Measurements from ENCODE around the gene CPNE2.

GRCh38 chr16:57096793-57097192, 4.4 kb downstream of the CPNE2 start:
- TF ChIP-seq, protein P1, sequence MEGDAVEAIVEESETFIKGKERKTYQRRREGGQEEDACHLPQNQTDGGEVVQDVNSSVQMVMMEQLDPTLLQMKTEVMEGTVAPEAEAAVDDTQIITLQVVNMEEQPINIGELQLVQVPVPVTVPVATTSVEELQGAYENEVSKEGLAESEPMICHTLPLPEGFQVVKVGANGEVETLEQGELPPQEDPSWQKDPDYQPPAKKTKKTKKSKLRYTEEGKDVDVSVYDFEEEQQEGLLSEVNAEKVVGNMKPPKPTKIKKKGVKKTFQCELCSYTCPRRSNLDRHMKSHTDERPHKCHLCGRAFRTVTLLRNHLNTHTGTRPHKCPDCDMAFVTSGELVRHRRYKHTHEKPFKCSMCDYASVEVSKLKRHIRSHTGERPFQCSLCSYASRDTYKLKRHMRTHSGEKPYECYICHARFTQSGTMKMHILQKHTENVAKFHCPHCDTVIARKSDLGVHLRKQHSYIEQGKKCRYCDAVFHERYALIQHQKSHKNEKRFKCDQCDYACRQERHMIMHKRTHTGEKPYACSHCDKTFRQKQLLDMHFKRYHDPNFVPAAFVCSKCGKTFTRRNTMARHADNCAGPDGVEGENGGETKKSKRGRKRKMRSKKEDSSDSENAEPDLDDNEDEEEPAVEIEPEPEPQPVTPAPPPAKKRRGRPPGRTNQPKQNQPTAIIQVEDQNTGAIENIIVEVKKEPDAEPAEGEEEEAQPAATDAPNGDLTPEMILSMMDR (optimal IDR thresholded peaks at IDR 0.05 in 1 of 3, IDR thresholded peaks at IDR 0.05 in 1 of 3, conservative IDR thresholded peaks at IDR 0.05 in 1 of 3; ENCODE audit: extremely low read depth in 1 of 3, insufficient read depth in 2 of 3, low read length in 3 of 3): no peak
- TF ChIP-seq EZH2 (IDR thresholded peaks at IDR 0.05; ENCODE audit: low read length): no peak

Measured in keratinocyte (primary cell).